GM21529 (cell line): Measurements from ENCODE around the gene NPIPB6.
"Not testable (repeated sequence)": the region's sequence is repeated elsewhere in the genome, so short reads cannot be mapped to it uniquely, and the experiment has no call there.

Experiments
- ATAC-seq: cut with Tn5 transposase; IDR thresholded peaks from one replicate; pipeline ENCODE4 v1.9.1; 2021; ENCODE audit not compliant: unreplicated experiment

The NPIPB6 gene

GRCh38 chr16:28363408-28363807 lies at the start of gene NPIPB6:
Gene NPIPB6, minus strand, starts transcription at chr16:28363508. Its CDS starts 686 bp downstream, at chr16:28362822.
- ATAC-seq: not testable (repeated sequence)

GRCh38 chr16:28403220-28404072 lies 40.1 kb upstream of the NPIPB6 start, which contains the start of gene EIF3CL:
Gene EIF3CL, minus strand, starts transcription at chr16:28403841. Its CDS starts 223 bp downstream, at chr16:28403618.
- peak; percentile 97 for ATAC-seq

- not testable (repeated sequence) for ATAC-seq
Observed at GRCh38 chr16:28392054-28392453, 28.7 kb upstream of the NPIPB6 start.

GRCh38 chr16:28382177-28382867 lies 19.0 kb upstream of the NPIPB6 start:
- not testable (repeated sequence) for ATAC-seq

- ATAC-seq: not testable (repeated sequence)
Observed at GRCh38 chr16:28377822-28378221, 14.5 kb upstream of the NPIPB6 start.

- ATAC-seq: not testable (repeated sequence)
Observed at GRCh38 chr16:28377108-28377625, 13.9 kb upstream of the NPIPB6 start.

GRCh38 chr16:28375115-28375514 lies 11.8 kb upstream of the NPIPB6 start:
- not testable (repeated sequence) for ATAC-seq

- ATAC-seq: not testable (repeated sequence)
Observed at GRCh38 chr16:28374281-28374680, 11.0 kb upstream of the NPIPB6 start.

GRCh38 chr16:28367926-28368325 lies 4.6 kb upstream of the NPIPB6 start:
- ATAC-seq: not testable (repeated sequence)

- ATAC-seq: peak; percentile 92
Observed at GRCh38 chr16:28364268-28365173, 1.2 kb upstream of the NPIPB6 start.

GRCh38 chr16:28362600-28362999 lies 708 bp downstream of the NPIPB6 start:
- not testable (repeated sequence) for ATAC-seq

- ATAC-seq: not testable (repeated sequence)
Observed at GRCh38 chr16:28338230-28338629, 25.1 kb downstream of the NPIPB6 start.

GRCh38 chr16:28336940-28337710 lies 26.2 kb downstream of the NPIPB6 start:
- not testable (repeated sequence) for ATAC-seq

GRCh38 chr16:28335678-28336077 lies 27.6 kb downstream of the NPIPB6 start:
- ATAC-seq: not testable (repeated sequence)

GRCh38 chr16:28332632-28333031 lies 30.7 kb downstream of the NPIPB6 start:
- ATAC-seq: not testable (repeated sequence)

- not testable (repeated sequence) for ATAC-seq
Observed at GRCh38 chr16:28330981-28331380, 32.3 kb downstream of the NPIPB6 start.

- not testable (repeated sequence) for ATAC-seq
Observed at GRCh38 chr16:28330232-28330631, 33.1 kb downstream of the NPIPB6 start.

GRCh38 chr16:28326881-28327610 lies 36.3 kb downstream of the NPIPB6 start:
- ATAC-seq: no peak

GRCh38 chr16:28324887-28325279 lies 38.4 kb downstream of the NPIPB6 start:
- ATAC-seq: no peak
